Fibroblast of gingiva (primary cell): ENCODE data around the gene CELF5.

Experiments used
- DNase-seq: peaks from one replicate; pipeline ENCODE4 v3.0.0-alpha.2; 2011; ENCODE audit warnings: low read depth

Gene CELF5

GRCh38 chr19:3243819-3244700, 19.6 kb downstream of the CELF5 start:
- peak; percentile 17 for DNase-seq

GRCh38 chr19:3245050-3245449, 20.6 kb downstream of the CELF5 start:
- no peak for DNase-seq

GRCh38 chr19:3248728-3249326, 24.4 kb downstream of the CELF5 start:
- no peak for DNase-seq

- no peak for DNase-seq
Measured at GRCh38 chr19:3249408-3249807, 24.9 kb downstream of the CELF5 start.

- DNase-seq = no peak
Measured at GRCh38 chr19:3250675-3251074, 26.2 kb downstream of the CELF5 start.

GRCh38 chr19:3251229-3251628, 26.8 kb downstream of the CELF5 start:
- DNase-seq = no peak

GRCh38 chr19:3252650-3253049, 28.2 kb downstream of the CELF5 start:
- no peak for DNase-seq

GRCh38 chr19:3253270-3253669, 28.8 kb downstream of the CELF5 start:
- DNase-seq = no peak

- DNase-seq = no peak
Measured at GRCh38 chr19:3254520-3254919, 30.1 kb downstream of the CELF5 start.

- no peak for DNase-seq
Measured at GRCh38 chr19:3257071-3257470, 32.6 kb downstream of the CELF5 start.

- no peak for DNase-seq
Measured at GRCh38 chr19:3262362-3262761, 37.9 kb downstream of the CELF5 start.

- no peak for DNase-seq
Measured at GRCh38 chr19:3263866-3264265, 39.4 kb downstream of the CELF5 start.

GRCh38 chr19:3265432-3265831, 41.0 kb downstream of the CELF5 start:
- DNase-seq = no peak

- no peak for DNase-seq
Measured at GRCh38 chr19:3266092-3266693, 41.7 kb downstream of the CELF5 start.

- DNase-seq = no peak
Measured at GRCh38 chr19:3266792-3267514, 42.5 kb downstream of the CELF5 start.

- no peak for DNase-seq
Measured at GRCh38 chr19:3268326-3268725, 43.9 kb downstream of the CELF5 start.

- DNase-seq = no peak
Measured at GRCh38 chr19:3268763-3269162, 44.3 kb downstream of the CELF5 start.

- DNase-seq = no peak
Measured at GRCh38 chr19:3269916-3270671, 45.6 kb downstream of the CELF5 start.

GRCh38 chr19:3270902-3271301, 46.4 kb downstream of the CELF5 start:
- no peak for DNase-seq

GRCh38 chr19:3272401-3272931, 48.0 kb downstream of the CELF5 start:
- DNase-seq = no peak

GRCh38 chr19:3272952-3273351, 48.5 kb downstream of the CELF5 start:
- DNase-seq = no peak
